Large intestine (tissue), 3 donors: ENCODE results near the gene PLA2G4C. TPM values are rescaled to one million over a fixed set of nuclear protein-coding genes. Genes with fewer than 3 reads are reported as not detected.

Experiments used
- DNase-seq, 2 donors: peaks; one replicate each; pipeline versions ENCODE4 v3.0.0 to v3.0.0-alpha.2; 2013
- H3K27ac ChIP-seq: one replicate; pipeline ENCODE4 v1.5.1; 2013; ENCODE audit warnings: low read length
- H3K27me3 ChIP-seq: 2 replicates; pipeline ENCODE4 v1.6.1; 2013; ENCODE audit warnings: low read length; ENCODE audit not compliant: control insufficient read depth, insufficient read depth
- H3K36me3 ChIP-seq: 2 replicates; pipeline ENCODE4 v1.6.1; 2013; ENCODE audit warnings: low read length; ENCODE audit not compliant: control insufficient read depth, insufficient read depth
- H3K4me1 ChIP-seq: one replicate; pipeline ENCODE4 v1.6.1; 2013; ENCODE audit warnings: low read length; ENCODE audit not compliant: control insufficient read depth, insufficient read depth
- H3K4me3 ChIP-seq: one replicate; pipeline ENCODE4 v1.5.1; 2013; ENCODE audit warnings: low read length
- H3K9me3 ChIP-seq: one replicate; pipeline ENCODE4 v1.6.1; 2013; ENCODE audit warnings: mild to moderate bottlenecking, low read depth, low read length, moderate library complexity; ENCODE audit not compliant: control insufficient read depth
- WGBS: methylation state at CpG from one replicate; pipeline ENCODE4 v1.1.5; 2013; ENCODE audit warnings: low lambda C conversion rate; ENCODE audit not compliant: insufficient coverage; 5-methylcytosine and 5-hydroxymethylcytosine counted together
- polyA plus RNA-seq: library from polyadenylated mRNA; unstranded; fragments of 120-200 nt; gene quantifications from one replicate; pipeline ENCODE4 v1.2.1, GENCODE V29; 2013

Gene PLA2G4C
- polyA plus RNA-seq, 1 donor, result 5.3 TPM

GRCh38 chr19:47998800-47999199, 111.8 kb downstream of the PLA2G4C start:
- Histone ChIP-seq H3K27me3 (no peaks in the 10 kb centered on the region), H3K9me3 (no peaks in the 10 kb centered on the region), H3K36me3 (no peaks in the 10 kb centered on the region), H3K27ac (no peak overlapping the region), H3K4me3 (no peak overlapping the region), H3K4me1 (no peaks in the 10 kb centered on the region)
- no CpG with 5 or more reads among the region's 6 CpGs for WGBS
- no peak for DNase-seq

Other genes starting within 250 kb of the PLA2G4C start
- 190 TPM for gene SULT2A1, start 224.5 kb downstream of the PLA2G4C start, polyA plus RNA-seq
- gene BSPH1, start 118.6 kb downstream of the PLA2G4C start, polyA plus RNA-seq, result not detected
- gene ELSPBP1, start 116.2 kb downstream of the PLA2G4C start, polyA plus RNA-seq, result 0.07 TPM
- not detected for gene CABP5, start 66.7 kb downstream of the PLA2G4C start, polyA plus RNA-seq
- 45.1 TPM for gene LIG1, start 59.5 kb upstream of the PLA2G4C start, polyA plus RNA-seq
- 6.7 TPM for gene ZSWIM9, start 59.9 kb upstream of the PLA2G4C start, polyA plus RNA-seq
- gene CARD8, start 145.1 kb upstream of the PLA2G4C start, polyA plus RNA-seq, result 40.9 TPM
- 2.2 TPM for gene ZNF114, start 159.3 kb upstream of the PLA2G4C start, polyA plus RNA-seq
- gene EMP3, start 214.7 kb upstream of the PLA2G4C start, polyA plus RNA-seq, result 43.6 TPM